ENCODE measurements around the gene GHRL.
A peak's percentile ranks its signal among the peaks of the same experiment; 100 is the strongest.

Gene GHRL

GRCh38 chr3:10292505-10293419, at the start of gene GHRL:
TSS of gene GHRL (minus strand) at chr3:10292947. CDS start at chr3:10290180, 2,767 bp downstream.
- no peaks in the 10 kb centered on the region for H3K27me3 ChIP-seq (ENCODE audit: low read depth, low read length)
- no peak within 1 kb of the TSS for H3K9ac ChIP-seq (ENCODE audit: low read length)
- H3K4me2 ChIP-seq (ENCODE audit: low read length) = peak within 1 kb of the TSS; percentile 53
- no peaks in the 10 kb centered on the region for H3K9me3 ChIP-seq (ENCODE audit: insufficient read depth, low read length)
- H3K4me3 ChIP-seq (ENCODE audit: low read length) = peak within 1 kb of the TSS; percentile 22; the same call in 1 of the 2 replicates
- H4K20me1 ChIP-seq (ENCODE audit: insufficient read depth, low read length) = no peaks in the 10 kb centered on the region
- TF ChIP-seq EZH2phosphoT487 (IDR thresholded peaks at IDR 0.05; ENCODE audit: low read depth) (no peak), CTCF (IDR thresholded peaks at IDR 0.05; ENCODE audit: low read depth, low read length) (no peak)
- H2AFZ ChIP-seq (ENCODE audit: low read depth, low read length) = no peak within 1 kb of the TSS
- H3K27ac ChIP-seq (ENCODE audit: low read length) = peak within 1 kb of the TSS; percentile 31
- peaks cover 15% of the 10 kb centered on the region for H3K4me1 ChIP-seq (ENCODE audit: low read length)
- no peaks in the 10 kb centered on the region for H3K79me2 ChIP-seq (ENCODE audit: low read length)
- peaks cover 20% of the 10 kb centered on the region for H3K36me3 ChIP-seq (replicated peaks; ENCODE audit: low read depth, low read length)

DNA sequence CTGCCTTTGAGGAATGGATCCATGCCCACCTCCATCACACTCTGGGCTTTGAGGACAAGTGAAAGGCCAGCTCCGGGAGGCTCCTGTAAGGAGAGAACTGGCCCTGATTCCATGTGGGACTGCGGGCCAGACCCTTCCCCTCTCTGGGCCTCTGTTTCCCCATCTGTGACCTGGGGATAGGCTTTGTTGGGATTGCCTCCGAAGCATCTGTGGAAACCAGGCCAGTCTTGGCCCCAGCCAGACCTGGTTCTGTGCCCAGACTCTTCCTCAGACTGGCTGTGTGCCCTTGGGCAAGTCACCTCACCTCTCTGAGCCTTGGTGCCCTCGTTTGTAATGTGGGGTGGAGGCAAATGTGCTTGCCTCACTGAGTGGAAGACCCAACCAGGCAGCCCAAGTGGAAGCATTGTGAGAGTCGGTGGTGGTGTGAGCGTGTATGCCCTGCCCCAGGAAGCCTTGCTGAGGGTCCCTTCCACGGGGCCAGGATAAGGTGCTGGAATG, 49.2 kb upstream of the GHRL start:
- H2AFZ ChIP-seq (ENCODE audit: low read depth, low read length) = no peak overlapping the region

DNA sequence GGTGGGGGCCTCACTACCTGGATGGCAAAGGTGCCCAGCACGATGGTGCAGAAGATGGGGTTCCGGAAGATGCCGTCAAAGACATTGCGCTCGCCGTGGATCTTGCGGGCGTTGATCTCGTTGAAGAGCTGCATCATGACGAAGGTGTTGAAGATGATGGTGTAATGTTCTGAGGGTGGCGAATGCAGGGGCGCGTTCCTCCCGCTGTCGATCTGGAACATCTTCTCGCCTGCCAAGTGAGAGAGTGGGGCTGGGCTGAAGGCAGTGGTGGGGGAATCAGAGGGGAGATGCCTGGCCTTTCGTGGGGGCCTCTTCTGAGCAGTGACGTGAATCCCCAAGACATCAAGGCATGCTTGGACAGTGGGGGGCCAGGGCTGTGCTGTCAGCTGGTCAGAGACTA, 47.7 kb upstream of the GHRL start:
- H3K27ac ChIP-seq (ENCODE audit: low read length) = no peak overlapping the region
- no peaks in the 10 kb centered on the region for H3K36me3 ChIP-seq (replicated peaks; ENCODE audit: low read depth, low read length)
- H4K20me1 ChIP-seq (ENCODE audit: insufficient read depth, low read length) = no peaks in the 10 kb centered on the region
- H3K4me3 ChIP-seq (ENCODE audit: low read length) = no peak overlapping the region
- H3K9ac ChIP-seq (ENCODE audit: low read length) = no peak overlapping the region
- H3K27me3 ChIP-seq (ENCODE audit: low read depth, low read length) = peaks cover 9% of the 10 kb centered on the region; the same call in 1 of the 2 replicates
- TF ChIP-seq CTCF (IDR thresholded peaks at IDR 0.05; ENCODE audit: low read depth, low read length) (no peak), EZH2phosphoT487 (IDR thresholded peaks at IDR 0.05; ENCODE audit: low read depth) (no peak)
- H3K79me2 ChIP-seq (ENCODE audit: low read length) = no peaks in the 10 kb centered on the region
- H3K4me1 ChIP-seq (ENCODE audit: low read length) = no peaks in the 10 kb centered on the region
- no peaks in the 10 kb centered on the region for H3K9me3 ChIP-seq (ENCODE audit: insufficient read depth, low read length)
- no peak overlapping the region for H2AFZ ChIP-seq (ENCODE audit: low read depth, low read length)
- H3K4me2 ChIP-seq (ENCODE audit: low read length) = no peak overlapping the region

More for the DNA sequence above, 49.2 kb upstream of the GHRL start:
- no peak overlapping the region for H3K4me2 ChIP-seq (ENCODE audit: low read length)
- no peaks in the 10 kb centered on the region for H3K36me3 ChIP-seq (replicated peaks; ENCODE audit: low read depth, low read length)
- H3K27me3 ChIP-seq (ENCODE audit: low read depth, low read length) = peaks cover 9% of the 10 kb centered on the region; the same call in 1 of the 2 replicates
- TF ChIP-seq EZH2phosphoT487 (IDR thresholded peaks at IDR 0.05; ENCODE audit: low read depth) (no peak), CTCF (IDR thresholded peaks at IDR 0.05; ENCODE audit: low read depth, low read length) (no peak)
- no peaks in the 10 kb centered on the region for H3K79me2 ChIP-seq (ENCODE audit: low read length)
- H3K9me3 ChIP-seq (ENCODE audit: insufficient read depth, low read length) = no peaks in the 10 kb centered on the region
- H3K4me3 ChIP-seq (ENCODE audit: low read length) = no peak overlapping the region
- H3K4me1 ChIP-seq (ENCODE audit: low read length) = no peaks in the 10 kb centered on the region
- no peak overlapping the region for H3K9ac ChIP-seq (ENCODE audit: low read length)
- H3K27ac ChIP-seq (ENCODE audit: low read length) = no peak overlapping the region
- no peaks in the 10 kb centered on the region for H4K20me1 ChIP-seq (ENCODE audit: insufficient read depth, low read length)

DNA sequence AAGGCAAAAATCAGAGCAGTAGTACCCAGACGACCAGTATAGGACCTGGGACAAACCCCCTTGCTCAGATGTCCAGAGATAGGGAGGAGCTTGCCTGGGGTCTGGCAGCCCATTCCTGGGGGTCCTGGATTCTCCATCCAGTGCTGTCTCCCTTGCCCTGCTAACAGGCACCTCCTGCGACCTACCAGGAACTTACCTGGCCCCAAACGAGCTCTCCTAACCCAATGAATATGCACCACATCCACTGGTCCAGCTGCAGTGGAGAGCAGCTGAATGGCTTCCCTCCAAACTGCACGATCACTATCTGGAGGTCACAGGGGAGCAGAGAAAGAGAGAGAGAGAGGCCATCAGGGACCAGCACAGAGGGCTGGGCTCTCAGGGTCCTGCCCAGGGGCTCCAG, 47.3 kb upstream of the GHRL start:
- Histone ChIP-seq H3K9ac (ENCODE audit: low read length) (no peak overlapping the region), H3K9me3 (ENCODE audit: insufficient read depth, low read length) (no peaks in the 10 kb centered on the region), H3K36me3 (replicated peaks; ENCODE audit: low read depth, low read length) (no peaks in the 10 kb centered on the region), H3K4me2 (ENCODE audit: low read length) (no peak overlapping the region), H2AFZ (ENCODE audit: low read depth, low read length) (no peak overlapping the region), H3K27ac (ENCODE audit: low read length) (no peak overlapping the region), H3K4me1 (ENCODE audit: low read length) (no peaks in the 10 kb centered on the region), H3K4me3 (ENCODE audit: low read length) (no peak overlapping the region), H3K79me2 (ENCODE audit: low read length) (no peaks in the 10 kb centered on the region), H4K20me1 (ENCODE audit: insufficient read depth, low read length) (no peaks in the 10 kb centered on the region), H3K27me3 (ENCODE audit: low read depth, low read length) (peaks cover 9% of the 10 kb centered on the region; the same call in 1 of the 2 replicates)
- TF ChIP-seq CTCF (IDR thresholded peaks at IDR 0.05; ENCODE audit: low read depth, low read length) (no peak), EZH2phosphoT487 (IDR thresholded peaks at IDR 0.05; ENCODE audit: low read depth) (no peak)
